GM21515 (cell line): ENCODE measurements around the gene TNFRSF12A.

Experiments
- ATAC-seq: cut with Tn5 transposase; IDR thresholded peaks from one replicate; pipeline ENCODE4 v1.9.1; 2021; ENCODE audit not compliant: unreplicated experiment

Gene TNFRSF12A, protein sequence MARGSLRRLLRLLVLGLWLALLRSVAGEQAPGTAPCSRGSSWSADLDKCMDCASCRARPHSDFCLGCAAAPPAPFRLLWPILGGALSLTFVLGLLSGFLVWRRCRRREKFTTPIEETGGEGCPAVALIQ

GRCh38 chr16:3020247-3020603, at the start of gene TNFRSF12A:
Gene TNFRSF12A (plus strand): TSS chr16:3020368. CDS start chr16:3020398, 30 bp downstream.
- ATAC-seq = no peak

GRCh38 chr16:2970563-2970962, 49.6 kb upstream of the TNFRSF12A start:
- ATAC-seq = no peak

DNA sequence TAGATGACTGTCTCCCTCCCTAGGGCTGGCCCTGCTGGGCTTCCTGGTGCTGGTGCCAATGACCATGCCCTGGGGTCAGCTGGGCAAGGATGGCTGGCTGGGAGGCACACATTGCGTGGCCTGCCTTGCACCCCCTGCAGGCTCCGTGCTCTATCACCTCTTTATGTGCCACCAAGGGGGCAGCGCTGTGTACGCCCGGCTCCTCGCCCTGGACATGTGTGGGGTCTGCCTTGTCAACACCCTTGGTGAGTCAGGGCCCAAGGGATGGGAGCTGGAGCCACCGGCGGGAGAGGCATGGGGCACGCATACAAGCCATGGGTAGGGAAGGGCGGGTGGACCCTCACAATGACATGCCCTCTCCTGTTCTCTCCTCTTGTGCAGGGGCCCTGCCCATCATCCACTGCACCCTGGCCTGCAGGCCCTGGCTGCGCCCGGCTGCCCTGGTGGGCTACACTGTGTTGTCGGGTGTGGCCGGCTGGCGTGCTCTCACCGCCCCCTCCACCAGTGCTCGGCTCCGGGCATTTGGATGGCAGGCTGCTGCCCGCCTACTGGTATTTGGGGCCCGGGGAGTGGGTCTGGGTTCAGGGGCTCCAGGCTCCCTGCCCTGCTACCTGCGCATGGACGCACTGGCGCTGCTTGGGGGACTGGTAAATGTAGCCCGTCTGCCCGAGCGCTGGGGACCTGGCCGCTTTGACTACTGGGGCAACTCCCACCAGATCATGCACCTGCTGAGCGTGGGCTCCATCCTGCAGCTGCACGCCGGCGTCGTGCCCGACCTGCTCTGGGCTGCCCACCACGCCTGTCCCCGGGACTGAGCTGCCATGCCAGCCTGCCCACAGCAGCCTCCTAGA, 48.8 kb upstream of the TNFRSF12A start:
- no peak for ATAC-seq

- ATAC-seq = no peak
These were observed 48.0 kb upstream of the TNFRSF12A start for GRCh38 chr16:2971985-2972784.

GRCh38 chr16:2973093-2973492, 47.1 kb upstream of the TNFRSF12A start:
- ATAC-seq = no peak

DNA sequence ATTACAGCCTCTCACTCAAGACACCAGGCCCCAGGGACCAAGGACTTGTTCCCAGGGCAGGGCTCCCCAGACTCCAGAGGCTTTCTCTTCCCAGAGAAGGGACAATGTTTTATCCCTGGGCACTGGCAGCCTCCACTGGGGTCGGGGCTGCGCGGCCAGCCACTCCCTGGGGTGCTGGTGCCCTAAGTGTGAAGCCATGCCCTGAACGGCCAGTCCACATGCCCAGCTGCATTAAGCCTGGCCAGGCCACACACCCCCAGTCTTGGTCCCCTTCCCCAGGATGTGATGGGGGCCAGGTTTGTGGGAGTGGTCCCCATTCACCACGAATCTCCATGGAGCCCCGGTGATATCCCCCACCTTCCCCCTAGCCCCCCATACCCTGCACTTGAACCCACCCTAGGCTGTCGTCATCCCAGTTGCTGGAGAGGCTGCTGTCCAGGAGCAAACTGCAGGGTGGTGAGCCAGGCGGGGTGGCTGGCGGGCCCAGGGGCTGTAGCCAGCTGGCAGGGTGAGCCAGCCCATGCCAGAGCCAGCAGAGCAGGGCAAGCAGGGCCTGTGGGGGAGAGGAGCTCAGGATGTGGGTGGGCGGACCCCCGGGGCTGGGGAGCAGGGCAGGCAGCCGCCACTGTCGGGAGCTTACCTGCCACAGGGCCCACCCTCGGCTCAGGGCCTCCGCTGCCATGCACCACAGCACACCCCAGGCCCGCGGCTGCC, 46.4 kb upstream of the TNFRSF12A start:
- ATAC-seq = no peak

GRCh38 chr16:2974319-2975056, 45.7 kb upstream of the TNFRSF12A start:
- ATAC-seq = no peak

DNA sequence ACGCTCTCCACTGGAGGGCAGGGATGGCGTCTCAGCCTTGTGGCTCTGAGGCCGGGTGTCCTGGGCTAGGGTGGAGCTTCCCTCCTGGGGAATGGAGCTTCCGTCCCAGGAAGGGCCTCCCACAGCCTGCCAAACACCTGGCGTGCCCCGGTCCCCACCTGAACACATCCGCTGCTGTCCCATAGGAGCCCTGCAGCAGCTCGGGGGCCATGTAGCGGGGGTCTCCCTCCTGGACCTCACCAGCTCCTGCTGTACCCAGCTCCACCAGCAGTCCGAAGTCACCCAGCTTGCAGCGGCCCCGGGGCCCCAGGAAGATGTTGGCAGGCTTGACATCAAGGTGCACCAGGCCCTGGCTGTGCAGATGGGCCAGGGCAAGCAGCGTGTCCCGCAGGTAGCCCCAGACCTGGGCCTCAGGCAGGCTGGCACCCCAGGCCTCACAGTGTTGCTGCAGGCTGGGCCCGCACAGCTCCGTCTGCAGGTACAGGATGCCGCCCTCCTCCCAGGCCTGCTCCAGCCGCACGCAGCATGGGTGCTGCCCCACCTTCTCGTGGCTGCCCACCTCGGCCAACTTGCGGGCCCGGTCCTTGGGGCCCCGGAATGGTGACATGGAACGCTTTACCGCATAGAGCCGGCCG, 44.9 kb upstream of the TNFRSF12A start:
- ATAC-seq = no peak

DNA sequence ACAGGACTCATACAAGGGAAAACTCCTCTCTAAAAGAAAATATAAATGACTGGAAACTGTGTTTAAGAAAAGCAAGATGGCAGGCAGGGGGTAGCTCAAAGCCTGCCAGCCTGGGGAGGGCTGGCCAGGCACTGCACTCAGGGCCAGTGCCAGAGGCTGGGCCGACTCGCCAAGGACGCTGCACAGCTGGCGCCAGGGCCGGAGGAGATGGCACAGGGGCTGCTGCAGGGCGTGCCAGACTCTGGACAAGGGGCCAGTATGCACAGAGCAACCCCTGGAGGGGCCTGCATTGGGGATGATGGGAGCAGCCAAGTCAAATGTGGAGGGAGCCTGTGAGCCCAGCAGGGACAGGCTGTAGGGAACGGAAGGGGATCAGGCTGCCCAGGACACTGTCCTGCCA, 44.0 kb upstream of the TNFRSF12A start:
- ATAC-seq = no peak

DNA sequence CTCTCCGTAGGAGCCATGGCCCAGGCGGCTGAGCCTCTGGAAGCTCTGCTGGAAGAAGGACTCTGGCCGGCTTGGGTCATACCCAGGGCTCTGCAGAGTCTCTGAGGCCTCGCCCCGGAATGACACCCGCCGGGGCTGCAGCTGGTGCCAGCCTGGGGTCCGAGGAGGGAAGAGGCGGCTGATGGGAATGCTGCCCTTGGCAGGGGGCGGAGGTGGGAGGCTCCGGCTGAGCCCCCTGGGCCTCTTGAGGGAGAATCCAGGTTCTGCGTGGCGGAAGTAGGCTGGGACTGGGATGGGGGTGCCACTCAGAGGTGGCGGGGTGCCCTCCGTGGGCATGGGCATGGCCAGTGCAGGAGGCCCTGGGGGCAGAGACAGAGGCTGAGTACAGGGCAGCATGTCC, 43.5 kb upstream of the TNFRSF12A start:
- ATAC-seq = no peak

DNA sequence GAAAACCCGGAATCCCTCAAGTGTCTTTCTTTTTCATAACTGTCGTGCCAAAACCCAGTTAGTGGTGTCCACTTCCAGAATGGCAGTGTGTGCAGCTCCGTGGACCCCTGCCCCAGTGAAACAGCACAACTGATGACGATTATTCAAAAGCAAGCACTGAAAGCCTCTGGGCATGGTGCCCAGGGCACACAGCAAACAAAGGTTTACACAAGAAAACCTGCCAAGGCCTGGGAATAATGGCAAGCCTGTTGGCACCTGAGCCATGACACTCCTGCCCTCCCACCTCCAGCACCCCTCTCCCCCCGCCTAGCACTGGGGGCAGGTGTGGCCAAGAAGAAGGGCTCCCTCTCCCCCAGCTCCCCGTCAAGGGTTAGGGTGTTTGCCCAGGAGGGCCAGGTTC, 42.7 kb upstream of the TNFRSF12A start:
- no peak for ATAC-seq

DNA sequence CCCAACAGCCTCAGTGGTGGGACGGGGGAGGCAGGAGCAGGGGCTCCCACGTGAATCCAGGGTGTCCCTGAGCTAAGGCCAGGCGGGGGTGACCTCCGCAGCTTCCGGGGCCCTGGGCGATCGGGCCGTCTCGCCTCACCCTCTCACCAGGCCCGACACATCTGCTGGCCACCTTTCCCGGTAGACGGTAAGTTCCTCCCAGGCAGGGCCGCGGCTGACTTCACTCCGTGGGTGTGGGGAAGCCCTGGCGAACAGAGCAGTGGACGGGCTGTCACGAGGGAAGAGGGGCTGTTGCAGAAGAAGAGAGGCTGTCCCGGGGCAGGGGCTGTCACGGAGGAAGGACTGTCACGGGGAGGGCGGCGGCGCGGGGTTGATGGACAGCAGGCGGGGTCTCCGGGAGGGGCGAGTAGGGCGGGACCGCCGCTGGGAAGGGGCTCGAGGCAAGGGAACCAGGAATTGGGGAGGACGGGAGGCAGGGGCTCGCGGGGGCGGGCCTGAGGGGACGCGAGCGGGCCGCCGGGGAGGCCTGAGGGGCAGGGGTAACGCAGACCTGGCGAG, 40.4 kb upstream of the TNFRSF12A start:
- no peak for ATAC-seq

GRCh38 chr16:2980227-2981176, 39.7 kb upstream of the TNFRSF12A start, which contains the start of gene PKMYT1:
Gene PKMYT1 (minus strand): TSS chr16:2980446. CDS start chr16:2979657, 789 bp downstream.
- ATAC-seq = peak; percentile 68

DNA sequence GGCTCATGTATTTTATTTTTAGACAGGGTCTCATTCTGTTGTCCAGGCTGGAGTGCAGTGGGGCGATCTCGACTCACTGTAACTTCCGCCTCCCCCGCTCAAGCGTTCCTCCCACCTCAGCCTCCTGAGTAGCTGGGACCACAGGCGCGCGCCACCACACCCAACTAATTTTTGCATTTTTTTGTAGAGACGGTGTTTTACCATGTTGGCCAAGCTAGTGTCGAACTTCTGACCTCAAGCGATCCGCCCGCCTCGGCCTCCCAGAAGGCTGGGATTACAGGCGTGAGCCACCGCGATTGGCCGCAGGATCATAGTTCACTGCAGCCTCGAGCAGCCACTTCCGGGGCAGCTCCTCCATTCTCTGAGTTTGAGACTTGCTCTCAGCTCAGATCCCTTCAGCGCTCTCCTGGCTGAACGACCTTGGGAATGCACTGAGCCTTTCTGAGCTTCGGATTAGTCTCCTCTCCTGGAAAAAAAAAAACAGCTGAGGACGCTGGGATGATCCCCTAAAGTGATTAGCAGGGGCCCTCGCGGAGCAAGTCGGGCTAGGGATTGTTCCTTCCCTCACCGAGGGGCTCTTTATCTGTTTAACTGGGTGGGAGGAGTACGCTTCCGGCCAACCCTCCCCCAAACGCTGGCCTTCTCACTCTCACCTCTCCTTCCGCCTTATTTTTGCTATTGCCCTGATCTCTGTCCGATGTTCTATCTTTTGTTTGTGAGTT, 38.8 kb upstream of the TNFRSF12A start:
- no peak for ATAC-seq

GRCh38 chr16:2981899-2982250, 38.3 kb upstream of the TNFRSF12A start:
- ATAC-seq = no peak

DNA sequence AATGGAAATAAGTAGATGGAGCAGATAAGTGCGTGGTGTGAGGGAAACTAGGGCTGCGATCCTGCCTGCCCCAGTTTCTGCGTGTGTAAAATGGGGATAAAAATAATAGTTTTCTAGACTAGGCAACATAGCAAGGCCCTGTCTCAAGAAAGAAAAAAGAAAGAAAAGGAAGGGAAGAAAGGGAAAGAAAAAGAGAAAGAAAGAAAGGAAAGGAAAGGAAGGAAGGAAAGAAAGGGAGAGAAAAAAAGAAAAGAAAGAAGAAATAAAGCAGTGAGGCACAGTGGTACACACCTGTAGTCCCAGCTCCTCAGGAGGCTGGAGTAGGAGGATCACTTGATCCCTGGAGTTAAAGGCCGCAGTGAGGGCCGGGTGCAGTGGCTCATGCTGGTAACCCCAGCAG, 37.8 kb upstream of the TNFRSF12A start:
- ATAC-seq = no peak

DNA sequence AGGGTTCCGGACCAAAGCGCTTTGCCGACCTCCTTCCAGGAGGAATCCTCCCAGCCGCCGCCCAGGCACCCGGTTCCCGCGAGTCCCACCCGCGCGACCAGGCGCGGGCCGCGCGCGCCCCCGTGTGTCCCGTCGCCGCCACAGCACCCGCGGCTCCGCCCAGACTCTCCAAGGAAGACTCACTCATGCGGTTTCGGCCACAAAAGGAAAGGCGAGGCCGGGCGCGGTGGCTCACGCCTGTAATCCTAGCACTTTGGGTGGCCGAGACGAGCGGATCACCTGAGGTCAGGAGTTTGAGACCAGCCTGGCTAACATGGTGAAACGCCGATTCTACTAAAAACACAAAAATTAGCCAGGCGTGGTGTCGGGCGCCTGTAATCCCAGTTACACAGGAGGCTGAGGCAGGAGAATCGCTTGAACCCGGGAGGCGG, 36.4 kb upstream of the TNFRSF12A start:
- no peak for ATAC-seq

- ATAC-seq = no peak
These were observed 34.7 kb upstream of the TNFRSF12A start for GRCh38 chr16:2985462-2985861.
